GM18508 (cell line): ENCODE data around the gene MINDY4B.
"Not testable (repeated sequence)": the region's sequence is repeated elsewhere in the genome, so short reads cannot be mapped to it uniquely, and the experiment has no call there.

ENCODE experiments used
- ATAC-seq: cut with Tn5 transposase; IDR thresholded peaks from one replicate; pipeline ENCODE4 v1.9.1; 2021; ENCODE audit warnings: moderate number of reproducible peaks; ENCODE audit not compliant: insufficient read depth, unreplicated experiment

The MINDY4B gene

GRCh38 chr3:150901793-150902192, 3.4 kb downstream of the MINDY4B start:
- ATAC-seq, result no peak

GRCh38 chr3:150899141-150899540, 6.1 kb downstream of the MINDY4B start:
- ATAC-seq, result no peak

GRCh38 chr3:150898046-150898754, 7.0 kb downstream of the MINDY4B start:
- no peak for ATAC-seq

- ATAC-seq, result no peak
Observed at GRCh38 chr3:150897592-150897991, 7.6 kb downstream of the MINDY4B start.

GRCh38 chr3:150890831-150891230, 14.4 kb downstream of the MINDY4B start:
- no peak for ATAC-seq

GRCh38 chr3:150890295-150890694, 14.9 kb downstream of the MINDY4B start:
- ATAC-seq, result no peak

- ATAC-seq, result no peak
Observed at GRCh38 chr3:150889106-150889505, 16.1 kb downstream of the MINDY4B start.

- no peak for ATAC-seq
Observed at GRCh38 chr3:150887031-150887430, 18.2 kb downstream of the MINDY4B start.

GRCh38 chr3:150885535-150885934, 19.7 kb downstream of the MINDY4B start:
- no peak for ATAC-seq

GRCh38 chr3:150878996-150879575, 26.2 kb downstream of the MINDY4B start:
- ATAC-seq, result no peak

GRCh38 chr3:150878290-150878689, 26.9 kb downstream of the MINDY4B start:
- no peak for ATAC-seq

- no peak for ATAC-seq
Observed at GRCh38 chr3:150877303-150877702, 27.9 kb downstream of the MINDY4B start.

GRCh38 chr3:150876611-150877265, 28.5 kb downstream of the MINDY4B start:
- ATAC-seq, result no peak

- ATAC-seq, result no peak
Observed at GRCh38 chr3:150875548-150875947, 29.7 kb downstream of the MINDY4B start.

- no peak for ATAC-seq
Observed at GRCh38 chr3:150874666-150875219, 30.5 kb downstream of the MINDY4B start.

- no peak for ATAC-seq
Observed at GRCh38 chr3:150871192-150871591, 34.0 kb downstream of the MINDY4B start.

- ATAC-seq, result no peak
Observed at GRCh38 chr3:150870406-150870805, 34.8 kb downstream of the MINDY4B start.

GRCh38 chr3:150868282-150868681, 37.0 kb downstream of the MINDY4B start:
- ATAC-seq, result no peak

- ATAC-seq, result no peak
Observed at GRCh38 chr3:150867434-150867833, 37.8 kb downstream of the MINDY4B start.

GRCh38 chr3:150863921-150864320, 41.3 kb downstream of the MINDY4B start:
- not testable (repeated sequence) for ATAC-seq

- no peak for ATAC-seq
Observed at GRCh38 chr3:150861851-150862250, 43.4 kb downstream of the MINDY4B start.
